Measurements from ENCODE around the gene FSTL4.

- TF ChIP-seq, protein P1, sequence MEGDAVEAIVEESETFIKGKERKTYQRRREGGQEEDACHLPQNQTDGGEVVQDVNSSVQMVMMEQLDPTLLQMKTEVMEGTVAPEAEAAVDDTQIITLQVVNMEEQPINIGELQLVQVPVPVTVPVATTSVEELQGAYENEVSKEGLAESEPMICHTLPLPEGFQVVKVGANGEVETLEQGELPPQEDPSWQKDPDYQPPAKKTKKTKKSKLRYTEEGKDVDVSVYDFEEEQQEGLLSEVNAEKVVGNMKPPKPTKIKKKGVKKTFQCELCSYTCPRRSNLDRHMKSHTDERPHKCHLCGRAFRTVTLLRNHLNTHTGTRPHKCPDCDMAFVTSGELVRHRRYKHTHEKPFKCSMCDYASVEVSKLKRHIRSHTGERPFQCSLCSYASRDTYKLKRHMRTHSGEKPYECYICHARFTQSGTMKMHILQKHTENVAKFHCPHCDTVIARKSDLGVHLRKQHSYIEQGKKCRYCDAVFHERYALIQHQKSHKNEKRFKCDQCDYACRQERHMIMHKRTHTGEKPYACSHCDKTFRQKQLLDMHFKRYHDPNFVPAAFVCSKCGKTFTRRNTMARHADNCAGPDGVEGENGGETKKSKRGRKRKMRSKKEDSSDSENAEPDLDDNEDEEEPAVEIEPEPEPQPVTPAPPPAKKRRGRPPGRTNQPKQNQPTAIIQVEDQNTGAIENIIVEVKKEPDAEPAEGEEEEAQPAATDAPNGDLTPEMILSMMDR (IDR thresholded peaks at IDR 0.05): no peak
- TF ChIP-seq ZFX (IDR thresholded peaks at IDR 0.05; ENCODE audit: borderline replicate concordance): no peak
Measured at GRCh38 chr5:133370036-133370831, 242.1 kb downstream of the FSTL4 start.
